Measurements from ENCODE around the gene RGL2.

GRCh38 chr6:33273924-33274902 lies 24.5 kb downstream of the RGL2 start:
- TF ChIP-seq CTCF (IDR thresholded peaks at IDR 0.05; ENCODE audit: low read length) (no peak), EZH2 (IDR thresholded peaks at IDR 0.05; ENCODE audit: borderline replicate concordance, low read length) (no peak)

Data from OCI-LY1 (cell line).